ENCODE data around the gene ORMDL3. TPM values are rescaled to one million over a fixed set of nuclear protein-coding genes. Genes with fewer than 3 reads are reported as not detected.

ORMDL3 gene
- 104 TPM for total RNA-seq
- long read RNA-seq, transcript ORMDL3-201 (4 exons, 2,111 nt): major isoform, 7 of 17 reads
- long read RNA-seq, partial matches to known transcripts: 0 of 17 reads
- long read RNA-seq, other reads (novel, unspliced or antisense): 8 of 17 reads

GRCh38 chr17:39927101-39927928, at the start of gene ORMDL3, which contains the start of gene LRRC3C:
Gene ORMDL3 (minus strand): TSS chr17:39927601. CDS start chr17:39924203, 3,398 bp downstream.
Gene LRRC3C (plus strand): TSS chr17:39927732. CDS start chr17:39941524, 13,792 bp downstream.
- intact Hi-C loops (cut with DNase I): loop anchor here (1.0 to 2.0 kb wide), 2 partner anchors 25 to 53 kb away; partner anchors contain the start of gene PSMD3
- DNase-seq (ENCODE audit: low spot score): peak; percentile 98

- intact Hi-C loops (cut with DNase I): loop anchor here (5.0 kb wide), 1 partner anchor 104 kb away; no protein-coding TSS in a partner anchor
- DNase-seq (ENCODE audit: low spot score): no peak
These were observed 48.4 kb upstream of the ORMDL3 start for GRCh38 chr17:39975801-39976200.

- no peak for DNase-seq (ENCODE audit: low spot score)
- intact Hi-C loops (cut with DNase I): no loop called here
These were observed 47.0 kb upstream of the ORMDL3 start for GRCh38 chr17:39974433-39974832.

- intact Hi-C loops (cut with DNase I): no loop called here
- no peak for DNase-seq (ENCODE audit: low spot score)
These were observed 46.1 kb upstream of the ORMDL3 start for GRCh38 chr17:39973496-39973895.

- intact Hi-C loops (cut with DNase I): no loop called here
- no peak for DNase-seq (ENCODE audit: low spot score)
These were observed 44.9 kb upstream of the ORMDL3 start for GRCh38 chr17:39972271-39972670.

- no peak for DNase-seq (ENCODE audit: low spot score)
- intact Hi-C loops (cut with DNase I): no loop called here
These were observed 43.7 kb upstream of the ORMDL3 start for GRCh38 chr17:39971076-39971603.

GRCh38 chr17:39970157-39970692, 42.8 kb upstream of the ORMDL3 start:
- no peak for DNase-seq (ENCODE audit: low spot score)
- intact Hi-C loops (cut with DNase I): no loop called here

GRCh38 chr17:39969375-39969774, 42.0 kb upstream of the ORMDL3 start:
- no peak for DNase-seq (ENCODE audit: low spot score)
- intact Hi-C loops (cut with DNase I): no loop called here

GRCh38 chr17:39968761-39969160, 41.4 kb upstream of the ORMDL3 start:
- DNase-seq (ENCODE audit: low spot score): no peak
- intact Hi-C loops (cut with DNase I): no loop called here

- no peak for DNase-seq (ENCODE audit: low spot score)
- intact Hi-C loops (cut with DNase I): no loop called here
These were observed 39.4 kb upstream of the ORMDL3 start for GRCh38 chr17:39966771-39967170.

- no peak for DNase-seq (ENCODE audit: low spot score)
- intact Hi-C loops (cut with DNase I): no loop called here
These were observed 37.8 kb upstream of the ORMDL3 start for GRCh38 chr17:39965017-39965699.

- intact Hi-C loops (cut with DNase I): no loop called here
- DNase-seq (ENCODE audit: low spot score): no peak
These were observed 36.4 kb upstream of the ORMDL3 start for GRCh38 chr17:39963829-39964228.

GRCh38 chr17:39962642-39963220, 35.3 kb upstream of the ORMDL3 start, which contains the start of gene GSDMA:
Gene GSDMA (plus strand): TSS chr17:39963004. CDS start chr17:39965688, 2,684 bp downstream.
- intact Hi-C loops (cut with DNase I): no loop called here
- DNase-seq (ENCODE audit: low spot score): no peak

GRCh38 chr17:39960524-39961041, 33.2 kb upstream of the ORMDL3 start:
- intact Hi-C loops (cut with DNase I): no loop called here
- DNase-seq (ENCODE audit: low spot score): no peak

- no peak for DNase-seq (ENCODE audit: low spot score)
- intact Hi-C loops (cut with DNase I): no loop called here
These were observed 28.4 kb upstream of the ORMDL3 start for GRCh38 chr17:39955726-39956225.

GRCh38 chr17:39954876-39955275, 27.5 kb upstream of the ORMDL3 start:
- intact Hi-C loops (cut with DNase I): no loop called here

GRCh38 chr17:39953471-39953888, 26.1 kb upstream of the ORMDL3 start:
- intact Hi-C loops (cut with DNase I): loop anchor here (2.0 kb wide), 2 partner anchors 27 kb away; partner anchors contain the start of genes LRRC3C, ORMDL3 and PSMD3
- no peak for DNase-seq (ENCODE audit: low spot score)

More at GRCh38 chr17:39954876-39955275, 27.5 kb upstream of the ORMDL3 start:
- no peak for DNase-seq (ENCODE audit: low spot score)

GRCh38 chr17:39952680-39953470, 25.5 kb upstream of the ORMDL3 start:
- intact Hi-C loops (cut with DNase I): loop anchor here (2.0 kb wide), 2 partner anchors 26 to 28 kb away; partner anchors contain the start of genes LRRC3C, ORMDL3 and PSMD3
- peak; percentile 100 for DNase-seq (ENCODE audit: low spot score)

Measured in cardiac septum (tissue), 1 donor.